Activated T-helper 1 cell treated with anti-CD3 and anti-CD28 coated beads, Interleukin-12 subunit alpha, Interleukin-12 subunit beta, Interleukin-2, Interleukin-4 antibody, amounts not matched to agents 30 ng/mL and 10 ng/mL and 1 ng/mL, durations not matched to agents 14 hours and 24 hours and 36 hours (primary cell): ENCODE measurements around the gene CENPW. TPM values are rescaled to one million over a fixed set of nuclear protein-coding genes. Genes with fewer than 3 reads are reported as not detected.

Experiments
- DNase-seq: peaks from one replicate; pipeline ENCODE4 v3.0.0; 2021; ENCODE audit warnings: low spot score
- H3K27ac Mint-ChIP-seq: one replicate; pipeline ENCODE4 v1.8.0; 2021; ENCODE audit warnings: mild to moderate bottlenecking, mixed read lengths
- H3K27me3 Mint-ChIP-seq: one replicate; pipeline ENCODE4 v1.8.0; 2022; ENCODE audit warnings: mild to moderate bottlenecking, moderate library complexity, mixed read lengths; ENCODE audit not compliant: insufficient read depth
- H3K36me3 Mint-ChIP-seq: one replicate; pipeline ENCODE4 v1.8.0; 2021; ENCODE audit warnings: low read depth, mixed read lengths
- H3K4me1 Mint-ChIP-seq: one replicate; pipeline ENCODE4 v1.8.0; 2021; ENCODE audit warnings: low read depth, mixed read lengths
- H3K4me3 Mint-ChIP-seq: one replicate; pipeline ENCODE4 v1.8.0; 2021; ENCODE audit warnings: mild to moderate bottlenecking, moderate library complexity, mixed read lengths
- H3K9me3 Mint-ChIP-seq: one replicate; pipeline ENCODE4 v1.8.0; 2021; ENCODE audit warnings: mixed read lengths
- intact Hi-C: fragments of 100-400 bp; cut with micrococcal nuclease; formaldehyde crosslinking; loops from one replicate; pipeline ENCODE4 v1.15.1; 2024
- total RNA-seq: library from RNA; stranded (reverse); gene quantifications from 2 replicates; pipeline ENCODE4 v1.2.3, GENCODE V29; 2022

Gene CENPW
- total RNA-seq, 1 donor from 2014 or later, result 43.4 TPM

- no peak for DNase-seq
- Mint-ChIP-seq H3K4me3 (no peak overlapping the region), H3K9me3 (no peaks in the 10 kb centered on the region), H3K36me3 (no peaks in the 10 kb centered on the region), H3K27me3 (no peaks in the 10 kb centered on the region), H3K4me1 (peaks cover 27% of the 10 kb centered on the region), H3K27ac (no peak overlapping the region)
- intact Hi-C loops, result loop anchor here (2.0 kb wide), 2 partner anchors 354 to 592 kb away; partner anchors contain the start of genes HEY2 and TRMT11
Measured at GRCh38 chr6:126341126-126341525, 1.2 kb downstream of the CENPW start.

- Mint-ChIP-seq H3K9me3 (no peaks in the 10 kb centered on the region), H3K27ac (no peak overlapping the region), H3K4me1 (peaks cover 27% of the 10 kb centered on the region), H3K36me3 (no peaks in the 10 kb centered on the region), H3K4me3 (no peak overlapping the region), H3K27me3 (no peaks in the 10 kb centered on the region)
- DNase-seq, result no peak
- intact Hi-C loops, result no loop called here
Measured at GRCh38 chr6:126344181-126344580, 4.3 kb downstream of the CENPW start.

- Mint-ChIP-seq H3K4me3 (no peak overlapping the region), H3K36me3 (no peaks in the 10 kb centered on the region), H3K27ac (no peak overlapping the region), H3K27me3 (no peaks in the 10 kb centered on the region), H3K4me1 (no peaks in the 10 kb centered on the region), H3K9me3 (peaks cover 4% of the 10 kb centered on the region)
- DNase-seq, result no peak
- intact Hi-C loops, result no loop called here
Measured at GRCh38 chr6:126351960-126352359, 12.0 kb downstream of the CENPW start.

- intact Hi-C loops, result no loop called here
- H3K36me3 Mint-ChIP-seq, result no peaks in the 10 kb centered on the region
- no peak for DNase-seq
- no peak overlapping the region for H3K4me3 Mint-ChIP-seq
- H3K9me3 Mint-ChIP-seq, result peaks cover 4% of the 10 kb centered on the region
- no peak overlapping the region for H3K27ac Mint-ChIP-seq
- no peaks in the 10 kb centered on the region for H3K27me3 Mint-ChIP-seq
- no peaks in the 10 kb centered on the region for H3K4me1 Mint-ChIP-seq
Measured at GRCh38 chr6:126352514-126352913, 12.6 kb downstream of the CENPW start.

- no peak for DNase-seq
- H3K4me3 Mint-ChIP-seq, result no peak overlapping the region
- peaks cover 15% of the 10 kb centered on the region for H3K9me3 Mint-ChIP-seq
- no peak overlapping the region for H3K27ac Mint-ChIP-seq
- peaks cover 3% of the 10 kb centered on the region for H3K36me3 Mint-ChIP-seq
- no peaks in the 10 kb centered on the region for H3K27me3 Mint-ChIP-seq
- H3K4me1 Mint-ChIP-seq, result no peaks in the 10 kb centered on the region
- intact Hi-C loops, result no loop called here
Measured at GRCh38 chr6:126356526-126356925, 16.6 kb downstream of the CENPW start.

- DNase-seq, result no peak
- Mint-ChIP-seq H3K9me3 (peaks cover 15% of the 10 kb centered on the region), H3K4me3 (no peak overlapping the region), H3K27ac (no peak overlapping the region), H3K27me3 (no peaks in the 10 kb centered on the region), H3K4me1 (no peaks in the 10 kb centered on the region), H3K36me3 (peaks cover 3% of the 10 kb centered on the region)
- intact Hi-C loops, result no loop called here
Measured at GRCh38 chr6:126359936-126360537, 20.1 kb downstream of the CENPW start.

GRCh38 chr6:126361832-126362440 is 22.0 kb downstream of the CENPW start:
- no peak overlapping the region for H3K27ac Mint-ChIP-seq
- H3K4me1 Mint-ChIP-seq, result no peaks in the 10 kb centered on the region
- peaks cover 3% of the 10 kb centered on the region for H3K36me3 Mint-ChIP-seq
- intact Hi-C loops, result loop anchor here (1.0 kb wide), 1 partner anchor 759 kb away; no protein-coding TSS in a partner anchor
- DNase-seq, result no peak
- H3K4me3 Mint-ChIP-seq, result no peak overlapping the region
- no peaks in the 10 kb centered on the region for H3K27me3 Mint-ChIP-seq
- peaks cover 12% of the 10 kb centered on the region for H3K9me3 Mint-ChIP-seq

- H3K9me3 Mint-ChIP-seq, result no peaks in the 10 kb centered on the region
- no peak overlapping the region for H3K4me3 Mint-ChIP-seq
- DNase-seq, result no peak
- intact Hi-C loops, result no loop called here
- no peaks in the 10 kb centered on the region for H3K4me1 Mint-ChIP-seq
- H3K27ac Mint-ChIP-seq, result no peak overlapping the region
- H3K36me3 Mint-ChIP-seq, result no peaks in the 10 kb centered on the region
- H3K27me3 Mint-ChIP-seq, result no peaks in the 10 kb centered on the region
Measured at GRCh38 chr6:126367849-126368248, 27.9 kb downstream of the CENPW start.

- no peak overlapping the region for H3K4me3 Mint-ChIP-seq
- no peaks in the 10 kb centered on the region for H3K9me3 Mint-ChIP-seq
- H3K27ac Mint-ChIP-seq, result no peak overlapping the region
- no peak for DNase-seq
- H3K27me3 Mint-ChIP-seq, result peaks cover 3% of the 10 kb centered on the region
- H3K4me1 Mint-ChIP-seq, result no peaks in the 10 kb centered on the region
- H3K36me3 Mint-ChIP-seq, result no peaks in the 10 kb centered on the region
- intact Hi-C loops, result no loop called here
Measured at GRCh38 chr6:126372626-126373025, 32.7 kb downstream of the CENPW start.

GRCh38 chr6:126373344-126373743 is 33.4 kb downstream of the CENPW start:
- Mint-ChIP-seq H3K9me3 (no peaks in the 10 kb centered on the region), H3K4me3 (no peak overlapping the region), H3K27ac (no peak overlapping the region), H3K27me3 (peaks cover 3% of the 10 kb centered on the region), H3K4me1 (no peaks in the 10 kb centered on the region), H3K36me3 (no peaks in the 10 kb centered on the region)
- intact Hi-C loops, result no loop called here
- no peak for DNase-seq

GRCh38 chr6:126374372-126374771 is 34.5 kb downstream of the CENPW start:
- Mint-ChIP-seq H3K27me3 (peaks cover 3% of the 10 kb centered on the region), H3K4me1 (no peaks in the 10 kb centered on the region), H3K4me3 (no peak overlapping the region), H3K9me3 (no peaks in the 10 kb centered on the region), H3K27ac (no peak overlapping the region), H3K36me3 (no peaks in the 10 kb centered on the region)
- intact Hi-C loops, result no loop called here
- DNase-seq, result no peak

GRCh38 chr6:126376682-126377081 is 36.8 kb downstream of the CENPW start:
- intact Hi-C loops, result no loop called here

GRCh38 chr6:126377594-126378153 is 37.8 kb downstream of the CENPW start:
- Mint-ChIP-seq H3K27ac (no peak overlapping the region), H3K27me3 (peaks cover 3% of the 10 kb centered on the region), H3K4me3 (no peak overlapping the region), H3K4me1 (no peaks in the 10 kb centered on the region), H3K9me3 (peaks cover 3% of the 10 kb centered on the region), H3K36me3 (no peaks in the 10 kb centered on the region)
- intact Hi-C loops, result no loop called here
- no peak for DNase-seq

More at GRCh38 chr6:126376682-126377081, 36.8 kb downstream of the CENPW start:
- Mint-ChIP-seq H3K36me3 (no peaks in the 10 kb centered on the region), H3K4me3 (no peak overlapping the region), H3K27me3 (peaks cover 3% of the 10 kb centered on the region), H3K27ac (no peak overlapping the region), H3K9me3 (peaks cover 3% of the 10 kb centered on the region), H3K4me1 (no peaks in the 10 kb centered on the region)
- no peak for DNase-seq
